ENCODE measurements around the gene RFESD.

The RFESD gene

GRCh38 chr5:95619514-95620029, 27.0 kb upstream of the RFESD start:
- H3K9me3 ChIP-seq (ENCODE audit: control insufficient read depth, low read depth, low read length): no peaks in the 10 kb centered on the region
- H3K9ac ChIP-seq (ENCODE audit: low read length): no peak overlapping the region
- peak overlapping the region; percentile 52 for H3K4me3 ChIP-seq (ENCODE audit: low read length)
- peaks cover 8% of the 10 kb centered on the region for H3K4me1 ChIP-seq (ENCODE audit: control insufficient read depth, low read depth, low read length)
- H3K27me3 ChIP-seq (ENCODE audit: control insufficient read depth, insufficient read depth, low read length): peaks cover 53% of the 10 kb centered on the region
- H3K36me3 ChIP-seq (ENCODE audit: control insufficient read depth, low read depth, low read length): no peaks in the 10 kb centered on the region
- H3K27ac ChIP-seq (ENCODE audit: low read length): no peak overlapping the region

- H3K4me3 ChIP-seq (ENCODE audit: low read length): peak within 1 kb of the TSS; percentile 52
- H3K27ac ChIP-seq (ENCODE audit: low read length): no peak within 1 kb of the TSS
- H3K4me1 ChIP-seq (ENCODE audit: control insufficient read depth, low read depth, low read length): peaks cover 8% of the 10 kb centered on the region
- no peak within 1 kb of the TSS for H3K9ac ChIP-seq (ENCODE audit: low read length)
- H3K36me3 ChIP-seq (ENCODE audit: control insufficient read depth, low read depth, low read length): no peaks in the 10 kb centered on the region
- no peaks in the 10 kb centered on the region for H3K9me3 ChIP-seq (ENCODE audit: control insufficient read depth, low read depth, low read length)
- H3K27me3 ChIP-seq (ENCODE audit: control insufficient read depth, insufficient read depth, low read length): peaks cover 53% of the 10 kb centered on the region
Measured at GRCh38 chr5:95620030-95620869, 26.3 kb upstream of the RFESD start, which contains the start of gene GPR150. TSS of gene GPR150 (plus strand) at chr5:95620087. CDS start at chr5:95620276, 189 bp downstream.

GRCh38 chr5:95620870-95621838, 25.4 kb upstream of the RFESD start:
- Histone ChIP-seq H3K27ac (ENCODE audit: low read length) (no peak overlapping the region), H3K4me3 (ENCODE audit: low read length) (peak overlapping the region; percentile 50), H3K9ac (ENCODE audit: low read length) (no peak overlapping the region), H3K9me3 (ENCODE audit: control insufficient read depth, low read depth, low read length) (no peaks in the 10 kb centered on the region), H3K36me3 (ENCODE audit: control insufficient read depth, low read depth, low read length) (no peaks in the 10 kb centered on the region), H3K27me3 (ENCODE audit: control insufficient read depth, insufficient read depth, low read length) (peaks cover 53% of the 10 kb centered on the region), H3K4me1 (ENCODE audit: control insufficient read depth, low read depth, low read length) (peaks cover 8% of the 10 kb centered on the region)

GRCh38 chr5:95621839-95622629, 24.5 kb upstream of the RFESD start:
- H3K27me3 ChIP-seq (ENCODE audit: control insufficient read depth, insufficient read depth, low read length): peaks cover 53% of the 10 kb centered on the region
- H3K9me3 ChIP-seq (ENCODE audit: control insufficient read depth, low read depth, low read length): no peaks in the 10 kb centered on the region
- H3K4me1 ChIP-seq (ENCODE audit: control insufficient read depth, low read depth, low read length): peaks cover 8% of the 10 kb centered on the region
- no peak overlapping the region for H3K27ac ChIP-seq (ENCODE audit: low read length)
- H3K36me3 ChIP-seq (ENCODE audit: control insufficient read depth, low read depth, low read length): no peaks in the 10 kb centered on the region
- H3K4me3 ChIP-seq (ENCODE audit: low read length): peak overlapping the region; percentile 50
- H3K9ac ChIP-seq (ENCODE audit: low read length): no peak overlapping the region

GRCh38 chr5:95623706-95624105, 22.9 kb upstream of the RFESD start:
- Histone ChIP-seq H3K27ac (ENCODE audit: low read length) (no peak overlapping the region), H3K9me3 (ENCODE audit: control insufficient read depth, low read depth, low read length) (peaks cover 6% of the 10 kb centered on the region), H3K9ac (ENCODE audit: low read length) (no peak overlapping the region), H3K27me3 (ENCODE audit: control insufficient read depth, insufficient read depth, low read length) (peaks cover 47% of the 10 kb centered on the region), H3K4me3 (ENCODE audit: low read length) (no peak overlapping the region), H3K36me3 (ENCODE audit: control insufficient read depth, low read depth, low read length) (no peaks in the 10 kb centered on the region), H3K4me1 (ENCODE audit: control insufficient read depth, low read depth, low read length) (peaks cover 8% of the 10 kb centered on the region)

- Histone ChIP-seq H3K27ac (ENCODE audit: low read length) (no peak overlapping the region), H3K9me3 (ENCODE audit: control insufficient read depth, low read depth, low read length) (peaks cover 11% of the 10 kb centered on the region), H3K4me3 (ENCODE audit: low read length) (no peak overlapping the region), H3K36me3 (ENCODE audit: control insufficient read depth, low read depth, low read length) (no peaks in the 10 kb centered on the region), H3K4me1 (ENCODE audit: control insufficient read depth, low read depth, low read length) (peaks cover 8% of the 10 kb centered on the region), H3K9ac (ENCODE audit: low read length) (no peak overlapping the region), H3K27me3 (ENCODE audit: control insufficient read depth, insufficient read depth, low read length) (peaks cover 40% of the 10 kb centered on the region)
Measured at GRCh38 chr5:95624368-95624767, 22.2 kb upstream of the RFESD start.

- H3K4me3 ChIP-seq (ENCODE audit: low read length): no peak overlapping the region
- H3K27ac ChIP-seq (ENCODE audit: low read length): no peak overlapping the region
- peaks cover 13% of the 10 kb centered on the region for H3K9me3 ChIP-seq (ENCODE audit: control insufficient read depth, low read depth, low read length)
- H3K9ac ChIP-seq (ENCODE audit: low read length): no peak overlapping the region
- peaks cover under 1% of the 10 kb centered on the region for H3K4me1 ChIP-seq (ENCODE audit: control insufficient read depth, low read depth, low read length)
- no peaks in the 10 kb centered on the region for H3K36me3 ChIP-seq (ENCODE audit: control insufficient read depth, low read depth, low read length)
- H3K27me3 ChIP-seq (ENCODE audit: control insufficient read depth, insufficient read depth, low read length): peaks cover 19% of the 10 kb centered on the region
Measured at GRCh38 chr5:95626701-95627100, 19.9 kb upstream of the RFESD start.

GRCh38 chr5:95627971-95628810, 18.4 kb upstream of the RFESD start:
- H3K9ac ChIP-seq (ENCODE audit: low read length): no peak overlapping the region
- no peak overlapping the region for H3K27ac ChIP-seq (ENCODE audit: low read length)
- H3K4me3 ChIP-seq (ENCODE audit: low read length): no peak overlapping the region
- H3K36me3 ChIP-seq (ENCODE audit: control insufficient read depth, low read depth, low read length): no peaks in the 10 kb centered on the region
- peaks cover 13% of the 10 kb centered on the region for H3K9me3 ChIP-seq (ENCODE audit: control insufficient read depth, low read depth, low read length)
- peaks cover 4% of the 10 kb centered on the region for H3K27me3 ChIP-seq (ENCODE audit: control insufficient read depth, insufficient read depth, low read length)
- no peaks in the 10 kb centered on the region for H3K4me1 ChIP-seq (ENCODE audit: control insufficient read depth, low read depth, low read length)

GRCh38 chr5:95628933-95629332, 17.6 kb upstream of the RFESD start:
- Histone ChIP-seq H3K9ac (ENCODE audit: low read length) (no peak overlapping the region), H3K27ac (ENCODE audit: low read length) (no peak overlapping the region), H3K27me3 (ENCODE audit: control insufficient read depth, insufficient read depth, low read length) (no peaks in the 10 kb centered on the region), H3K4me1 (ENCODE audit: control insufficient read depth, low read depth, low read length) (no peaks in the 10 kb centered on the region), H3K4me3 (ENCODE audit: low read length) (no peak overlapping the region), H3K36me3 (ENCODE audit: control insufficient read depth, low read depth, low read length) (no peaks in the 10 kb centered on the region), H3K9me3 (ENCODE audit: control insufficient read depth, low read depth, low read length) (peaks cover 13% of the 10 kb centered on the region)

- Histone ChIP-seq H3K36me3 (ENCODE audit: control insufficient read depth, low read depth, low read length) (no peaks in the 10 kb centered on the region), H3K4me3 (ENCODE audit: low read length) (no peak overlapping the region), H3K9me3 (ENCODE audit: control insufficient read depth, low read depth, low read length) (peaks cover 13% of the 10 kb centered on the region), H3K27me3 (ENCODE audit: control insufficient read depth, insufficient read depth, low read length) (no peaks in the 10 kb centered on the region), H3K4me1 (ENCODE audit: control insufficient read depth, low read depth, low read length) (no peaks in the 10 kb centered on the region), H3K9ac (ENCODE audit: low read length) (no peak overlapping the region), H3K27ac (ENCODE audit: low read length) (no peak overlapping the region)
Measured at GRCh38 chr5:95630394-95630917, 16.1 kb upstream of the RFESD start.
